Uterus (tissue), 2 donors: Measurements from ENCODE around the gene HSD3B2.

ENCODE experiments used
- CTCF ChIP-seq, 4 experiments: fragments of 200-600 bp in 2 of 4; fragments of 450-650 bp in 2 of 4; sonication (generic) in 2 of 4; IDR thresholded peaks; one replicate each; pipeline ENCODE4 v1.5.1; 2016 to 2019; ENCODE audit warnings: antibody characterized with exemption in 4 of 4, mild to moderate bottlenecking in 2 of 4, moderate library complexity in 1 of 4
- POLR2A ChIP-seq, 2 donors: fragments of 450-650 bp; IDR thresholded peaks; one replicate each; pipeline ENCODE4 v1.6.1; 2016; ENCODE audit warnings: antibody characterized with exemption in 2 of 2, mild to moderate bottlenecking in 1 of 2, moderate library complexity in 1 of 2

DNA sequence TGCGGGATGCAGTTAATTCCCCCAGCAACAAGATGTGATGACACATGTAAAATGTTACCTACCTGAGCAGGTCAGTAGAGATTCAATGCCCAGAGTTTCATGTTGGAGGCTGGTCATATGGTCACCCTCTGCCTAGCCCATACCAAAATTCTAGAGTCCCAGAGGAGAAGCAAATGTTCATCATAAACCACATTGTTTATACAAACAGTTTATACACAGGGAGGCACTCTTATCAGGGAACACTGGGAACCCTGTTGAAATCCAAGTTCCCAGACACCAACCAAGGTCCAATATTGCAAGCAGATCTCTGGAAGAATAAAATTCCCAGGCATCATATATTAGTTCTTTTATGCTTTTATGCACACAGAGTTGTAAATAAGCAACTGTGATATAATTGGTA is 35.8 kb upstream of the HSD3B2 start:
- no peak for TF ChIP-seq CTCF (IDR thresholded peaks at IDR 0.05)
- no peak for TF ChIP-seq POLR2A (IDR thresholded peaks at IDR 0.05)
